Activated CD4-positive, alpha-beta T cell treated with anti-CD3 and anti-CD28 coated beads for 1 hour (primary cell): ENCODE results near the gene TEKT3.

Experiments
- DNase-seq: peaks from one replicate; pipeline ENCODE4 v3.0.0-alpha.2; 2020

TEKT3 gene

GRCh38 chr17:15263206-15263579 is 78.2 kb downstream of the TEKT3 start:
- no peak for DNase-seq

- no peak for DNase-seq
Measured at GRCh38 chr17:15262291-15263205, 78.8 kb downstream of the TEKT3 start.

GRCh38 chr17:15261802-15262290 is 79.6 kb downstream of the TEKT3 start:
- DNase-seq: no peak

GRCh38 chr17:15261258-15261801 is 80.1 kb downstream of the TEKT3 start:
- DNase-seq: no peak

GRCh38 chr17:15260376-15261257 is 80.8 kb downstream of the TEKT3 start:
- no peak for DNase-seq

DNA sequence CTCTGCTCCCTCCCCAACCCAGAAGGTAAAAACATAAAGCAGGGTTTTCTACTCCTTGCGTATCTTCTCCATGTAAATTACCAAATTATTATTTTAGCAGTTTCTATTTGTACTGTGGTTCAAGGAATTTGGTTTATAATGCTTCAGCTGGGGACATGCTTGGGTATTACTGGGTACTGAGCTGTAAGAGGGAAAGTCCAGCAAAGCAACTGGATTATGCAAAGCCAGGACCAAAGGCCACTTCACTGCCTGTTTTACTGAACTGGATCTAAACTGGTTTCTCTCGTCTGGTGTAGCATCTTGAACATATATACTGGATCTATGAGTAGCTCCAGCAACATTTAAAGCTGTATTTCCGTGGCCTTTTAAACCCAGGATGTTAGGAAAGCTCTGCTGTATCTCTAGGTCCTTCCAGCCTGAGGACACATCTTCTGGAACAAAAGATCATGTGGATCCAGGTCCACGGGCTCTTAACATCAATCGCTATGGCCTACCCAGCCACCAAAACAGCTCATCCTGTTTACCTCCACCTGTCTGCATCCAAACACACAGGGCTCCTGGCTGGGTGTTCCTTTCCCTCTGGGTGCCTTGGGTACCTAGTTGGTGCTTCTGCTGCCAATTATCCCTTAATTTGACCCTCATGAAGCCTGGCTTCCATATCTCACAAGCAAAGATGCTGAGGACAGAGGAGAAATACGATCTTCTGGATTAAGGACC is 83.4 kb downstream of the TEKT3 start:
- DNase-seq: no peak

- peak; percentile 19 for DNase-seq
Measured at GRCh38 chr17:15257258-15257788, 84.1 kb downstream of the TEKT3 start.

- DNase-seq: no peak
Measured at GRCh38 chr17:15256689-15257088, 84.7 kb downstream of the TEKT3 start.

GRCh38 chr17:15255713-15256454 is 85.5 kb downstream of the TEKT3 start:
- DNase-seq: no peak
